ENCODE measurements around the gene GOLGA2.
"Not testable (repeated sequence)": the region's sequence is repeated elsewhere in the genome, so short reads cannot be mapped to it uniquely, and the experiment has no call there.

The GOLGA2 gene

GRCh38 chr9:128244091-128244836 is 31.5 kb downstream of the GOLGA2 start:
- H3K9me3 Mint-ChIP-seq = no peaks in the 10 kb centered on the region
- H3K4me1 Mint-ChIP-seq = no peaks in the 10 kb centered on the region
- H3K4me3 Mint-ChIP-seq = no peak overlapping the region
- no peaks in the 10 kb centered on the region for H3K36me3 Mint-ChIP-seq
- ATAC-seq = no peak
- no peak overlapping the region for H3K27ac Mint-ChIP-seq
- peaks cover 47% of the 10 kb centered on the region for H3K27me3 Mint-ChIP-seq

DNA sequence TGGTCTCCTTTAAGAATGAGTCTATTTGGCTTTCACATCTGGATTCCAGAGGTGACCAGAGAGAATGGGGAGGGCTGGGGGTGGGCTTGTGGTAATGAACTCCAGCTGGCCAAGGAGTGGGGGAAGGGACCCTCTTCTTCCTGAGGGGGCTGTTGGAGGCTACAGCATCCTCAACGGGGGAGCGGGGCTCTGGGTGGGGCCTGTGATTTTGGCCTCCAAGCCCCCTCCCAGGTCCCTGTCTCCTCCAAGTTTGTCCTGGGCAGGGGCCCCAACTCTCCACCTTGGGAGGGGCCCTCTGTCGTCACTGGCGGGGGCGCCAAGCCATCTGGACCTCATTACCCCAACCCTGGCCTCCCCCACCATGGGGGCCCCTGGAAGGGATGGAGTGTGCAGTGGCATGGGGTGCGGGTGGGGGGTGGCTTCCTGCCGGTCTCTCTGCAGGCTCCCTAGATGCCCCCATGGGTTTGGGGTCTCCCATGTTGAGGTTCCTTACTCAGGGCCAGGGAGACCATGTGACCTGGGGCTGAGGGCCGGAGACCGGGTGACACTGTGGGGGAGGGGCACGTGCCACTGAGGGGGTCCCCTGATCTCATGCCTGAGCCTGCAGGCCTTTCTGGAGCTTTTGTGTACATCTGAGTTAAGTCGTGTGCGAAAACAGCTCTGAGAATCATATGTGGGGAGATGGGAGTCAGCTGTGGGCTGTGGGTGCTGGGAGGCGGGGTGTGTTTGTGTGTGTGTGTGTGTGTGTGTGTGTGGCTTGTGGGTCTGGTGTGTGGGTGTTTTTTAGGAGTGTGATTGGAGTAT is 32.4 kb downstream of the GOLGA2 start:
- H3K9me3 Mint-ChIP-seq = no peaks in the 10 kb centered on the region
- no peaks in the 10 kb centered on the region for H3K4me1 Mint-ChIP-seq
- no peak for ATAC-seq
- peaks cover 55% of the 10 kb centered on the region for H3K27me3 Mint-ChIP-seq
- H3K27ac Mint-ChIP-seq = no peak overlapping the region
- no peak overlapping the region for H3K4me3 Mint-ChIP-seq
- H3K36me3 Mint-ChIP-seq = no peaks in the 10 kb centered on the region

GRCh38 chr9:128242828-128243214 is 33.0 kb downstream of the GOLGA2 start:
- H3K27me3 Mint-ChIP-seq = peaks cover 55% of the 10 kb centered on the region
- H3K27ac Mint-ChIP-seq = no peak overlapping the region
- no peak overlapping the region for H3K4me3 Mint-ChIP-seq
- ATAC-seq = no peak
- H3K4me1 Mint-ChIP-seq = no peaks in the 10 kb centered on the region
- H3K36me3 Mint-ChIP-seq = no peaks in the 10 kb centered on the region
- no peaks in the 10 kb centered on the region for H3K9me3 Mint-ChIP-seq

DNA sequence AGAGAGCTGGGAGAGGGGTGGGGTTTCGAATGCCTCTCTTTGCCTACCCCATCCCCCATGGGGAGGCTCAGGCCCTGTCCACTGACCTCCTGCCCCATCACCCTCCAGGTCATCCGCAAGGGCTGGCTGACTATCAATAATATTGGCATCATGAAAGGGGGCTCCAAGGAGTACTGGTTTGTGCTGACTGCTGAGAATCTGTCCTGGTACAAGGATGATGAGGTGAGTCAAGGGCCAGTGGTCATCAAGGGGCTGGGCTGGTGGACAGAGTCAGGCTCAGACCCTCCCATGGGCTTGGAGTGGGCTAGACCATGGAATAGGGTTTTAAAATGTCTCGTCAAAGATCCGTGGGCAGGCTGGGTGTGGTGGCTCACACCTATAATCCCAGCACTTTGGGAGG is 33.7 kb downstream of the GOLGA2 start:
- no peak overlapping the region for H3K27ac Mint-ChIP-seq
- no peak overlapping the region for H3K4me3 Mint-ChIP-seq
- no peak for ATAC-seq
- peaks cover 55% of the 10 kb centered on the region for H3K27me3 Mint-ChIP-seq
- H3K9me3 Mint-ChIP-seq = no peaks in the 10 kb centered on the region
- H3K4me1 Mint-ChIP-seq = no peaks in the 10 kb centered on the region
- no peaks in the 10 kb centered on the region for H3K36me3 Mint-ChIP-seq

GRCh38 chr9:128233817-128234406 is 41.9 kb downstream of the GOLGA2 start:
- H3K9me3 Mint-ChIP-seq = no peaks in the 10 kb centered on the region
- ATAC-seq = peak; percentile 46
- no peak overlapping the region for H3K27ac Mint-ChIP-seq
- H3K4me1 Mint-ChIP-seq = no peaks in the 10 kb centered on the region
- H3K36me3 Mint-ChIP-seq = no peaks in the 10 kb centered on the region
- no peak overlapping the region for H3K4me3 Mint-ChIP-seq
- H3K27me3 Mint-ChIP-seq = peaks cover 40% of the 10 kb centered on the region

GRCh38 chr9:128232528-128233428 is 43.0 kb downstream of the GOLGA2 start:
- ATAC-seq = peak; percentile 47
- Mint-ChIP-seq H3K4me1 (no peaks in the 10 kb centered on the region), H3K27me3 (peaks cover 36% of the 10 kb centered on the region), H3K27ac (no peak overlapping the region), H3K9me3 (no peaks in the 10 kb centered on the region), H3K4me3 (no peak overlapping the region), H3K36me3 (no peaks in the 10 kb centered on the region)

DNA sequence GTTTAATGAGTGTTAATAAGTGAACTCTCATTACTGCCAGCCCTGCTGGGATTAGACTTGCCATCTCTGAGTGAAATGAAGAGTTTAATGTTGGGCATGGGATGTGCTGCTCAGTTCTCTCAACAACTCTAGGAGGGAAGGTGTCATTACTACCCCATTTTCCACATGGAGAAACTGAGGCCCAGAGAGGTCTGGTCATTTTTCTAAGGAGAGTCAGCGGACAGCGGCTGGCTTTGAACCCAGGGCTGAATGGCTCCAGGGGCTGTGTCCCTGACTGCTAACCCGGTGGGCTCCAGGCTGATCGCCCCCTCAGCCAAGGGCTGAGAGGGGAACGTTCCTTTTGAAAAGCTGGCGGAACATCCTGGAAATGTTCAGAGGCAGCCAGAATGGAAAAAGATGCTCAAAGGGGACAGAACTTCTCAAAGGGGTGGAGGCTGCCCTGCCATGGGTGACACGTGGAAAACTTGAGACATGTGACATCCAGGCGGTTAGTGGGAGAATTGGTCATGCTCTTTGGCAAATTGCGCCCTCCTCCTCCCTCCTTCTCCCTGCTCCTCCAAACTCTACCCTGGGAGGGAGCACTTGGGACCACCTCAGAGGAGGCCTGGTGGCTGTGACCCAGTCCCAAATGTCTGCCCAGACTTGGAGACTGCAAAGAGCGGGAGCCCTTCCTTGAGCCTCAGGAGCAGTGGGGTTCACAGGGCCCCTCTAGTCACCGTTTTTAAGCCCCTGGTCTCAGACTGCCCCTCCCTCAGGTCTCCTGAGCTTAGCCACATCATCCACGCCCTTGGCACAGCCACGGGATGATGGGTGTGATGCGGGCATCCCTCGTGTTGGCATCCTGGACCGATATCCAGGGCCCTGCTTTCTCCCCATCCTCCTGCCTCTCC is 43.9 kb downstream of the GOLGA2 start:
- peaks cover 36% of the 10 kb centered on the region for H3K27me3 Mint-ChIP-seq
- H3K4me3 Mint-ChIP-seq = no peak overlapping the region
- no peaks in the 10 kb centered on the region for H3K4me1 Mint-ChIP-seq
- no peaks in the 10 kb centered on the region for H3K36me3 Mint-ChIP-seq
- H3K27ac Mint-ChIP-seq = no peak overlapping the region
- H3K9me3 Mint-ChIP-seq = no peaks in the 10 kb centered on the region
- ATAC-seq = no peak

- H3K9me3 Mint-ChIP-seq, H3K36me3 Mint-ChIP-seq, H3K27ac Mint-ChIP-seq, ATAC-seq, H3K4me1 Mint-ChIP-seq, H3K4me3 Mint-ChIP-seq: not testable (repeated sequence)
- peaks cover 28% of the 10 kb centered on the region for H3K27me3 Mint-ChIP-seq
Observed at GRCh38 chr9:128230897-128231296, 44.9 kb downstream of the GOLGA2 start.

DNA sequence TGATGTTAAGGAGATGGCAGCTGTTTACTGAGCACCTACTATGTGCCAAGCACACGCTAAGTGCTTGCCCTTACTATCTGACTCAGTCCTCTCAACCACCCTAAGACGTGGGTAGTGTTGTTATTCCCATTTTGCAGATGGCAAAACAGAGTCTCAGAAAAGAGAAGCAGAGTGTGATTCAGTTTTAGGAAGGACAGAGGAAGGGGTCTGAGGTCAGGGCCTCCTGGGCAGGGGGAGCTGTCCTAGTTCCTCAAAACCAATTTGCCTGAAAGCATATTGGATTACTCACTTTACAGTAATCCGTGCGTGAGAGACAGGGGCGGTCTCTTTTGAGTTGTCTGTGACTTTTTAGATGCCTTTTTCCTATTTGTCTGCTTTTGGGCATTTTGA is 49.4 kb downstream of the GOLGA2 start:
- ATAC-seq = no peak
- Mint-ChIP-seq H3K9me3 (no peaks in the 10 kb centered on the region), H3K36me3 (no peaks in the 10 kb centered on the region), H3K27me3 (peaks cover 12% of the 10 kb centered on the region), H3K4me1 (no peaks in the 10 kb centered on the region), H3K4me3 (no peak overlapping the region), H3K27ac (no peak overlapping the region)

DNA sequence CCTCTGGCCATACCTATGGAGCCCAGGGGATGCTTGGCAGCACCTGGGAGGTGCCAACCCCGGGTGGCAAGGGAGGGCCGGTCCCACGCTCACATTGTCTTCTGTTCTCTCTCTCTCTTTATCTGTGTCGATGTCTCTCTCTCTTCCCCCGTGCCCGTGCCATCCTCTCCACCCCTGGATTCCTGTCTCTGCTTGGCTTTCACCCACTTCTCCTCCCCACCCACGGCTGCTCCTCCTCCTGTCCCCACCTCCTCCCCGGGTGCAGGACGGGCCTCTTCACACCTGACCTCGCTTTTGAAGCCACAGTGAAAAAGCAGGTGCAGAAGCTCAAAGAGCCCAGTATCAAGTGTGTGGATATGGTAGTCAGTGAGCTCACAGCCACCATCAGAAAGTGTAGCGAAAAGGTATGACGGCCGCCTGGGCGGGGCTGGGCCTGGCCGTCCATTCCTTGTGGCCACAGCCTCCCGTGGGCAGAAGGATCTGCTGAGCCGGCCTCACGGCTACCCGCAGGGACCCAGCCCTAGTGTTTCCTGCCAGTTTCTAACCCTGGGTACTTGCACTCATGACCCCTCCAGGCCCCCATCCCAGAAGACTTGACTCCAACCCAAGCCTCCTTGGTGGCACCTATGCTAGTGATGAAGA is 49.9 kb downstream of the GOLGA2 start:
- H3K9me3 Mint-ChIP-seq = no peaks in the 10 kb centered on the region
- H3K27me3 Mint-ChIP-seq = peaks cover 12% of the 10 kb centered on the region
- H3K4me1 Mint-ChIP-seq = no peaks in the 10 kb centered on the region
- ATAC-seq = no peak
- no peak overlapping the region for H3K4me3 Mint-ChIP-seq
- H3K27ac Mint-ChIP-seq = no peak overlapping the region
- H3K36me3 Mint-ChIP-seq = no peaks in the 10 kb centered on the region

GRCh38 chr9:128224877-128225276 is 50.9 kb downstream of the GOLGA2 start:
- Mint-ChIP-seq H3K9me3 (no peaks in the 10 kb centered on the region), H3K27me3 (peaks cover 12% of the 10 kb centered on the region), H3K36me3 (no peaks in the 10 kb centered on the region), H3K4me1 (no peaks in the 10 kb centered on the region), H3K4me3 (no peak overlapping the region), H3K27ac (no peak overlapping the region)
- ATAC-seq = no peak

- no peak overlapping the region for H3K27ac Mint-ChIP-seq
- no peaks in the 10 kb centered on the region for H3K36me3 Mint-ChIP-seq
- ATAC-seq = no peak
- H3K4me1 Mint-ChIP-seq = peaks cover 11% of the 10 kb centered on the region
- H3K4me3 Mint-ChIP-seq = no peak overlapping the region
- peaks cover 12% of the 10 kb centered on the region for H3K27me3 Mint-ChIP-seq
- no peaks in the 10 kb centered on the region for H3K9me3 Mint-ChIP-seq
Observed at GRCh38 chr9:128222880-128223670, 52.7 kb downstream of the GOLGA2 start.

- H3K4me3 Mint-ChIP-seq = no peak overlapping the region
- no peaks in the 10 kb centered on the region for H3K9me3 Mint-ChIP-seq
- H3K4me1 Mint-ChIP-seq = peaks cover 13% of the 10 kb centered on the region
- ATAC-seq = no peak
- no peak overlapping the region for H3K27ac Mint-ChIP-seq
- no peaks in the 10 kb centered on the region for H3K36me3 Mint-ChIP-seq
- H3K27me3 Mint-ChIP-seq = peaks cover 14% of the 10 kb centered on the region
Observed at GRCh38 chr9:128222026-128222425, 53.8 kb downstream of the GOLGA2 start.
